Ishikawa (cell line): Measurements from ENCODE around the gene MYL6B.
A peak's percentile ranks its signal among the peaks of the same experiment; 100 is the strongest.

Source experiments
- CEBPB ChIP-seq: IDR thresholded peaks from 2 replicates; pipeline ENCODE4 v1.6.1; 2012
- CREB1 ChIP-seq: IDR thresholded peaks from 2 replicates; pipeline ENCODE4 v1.6.1; 2012; ENCODE audit warnings: low read depth
- EGR1 ChIP-seq: IDR thresholded peaks from 2 replicates; pipeline ENCODE4 v1.6.1; 2012
- EP300 ChIP-seq: IDR thresholded peaks from 2 replicates; pipeline ENCODE4 v1.6.1; 2012; ENCODE audit warnings: borderline replicate concordance
- FOXM1 ChIP-seq: IDR thresholded peaks from 2 replicates; pipeline ENCODE4 v1.6.1; 2012; ENCODE audit warnings: low read depth, borderline replicate concordance
- NFIC ChIP-seq: IDR thresholded peaks from 2 replicates; pipeline ENCODE4 v1.6.1; 2012
- RAD21 ChIP-seq: IDR thresholded peaks from 2 replicates; pipeline ENCODE4 v1.6.1; 2012; ENCODE audit warnings: low read depth
- TAF1 ChIP-seq: IDR thresholded peaks from 2 replicates; pipeline ENCODE4 v1.6.1; 2012; ENCODE audit warnings: low read depth, mild to moderate bottlenecking
- TCF12 ChIP-seq: IDR thresholded peaks from 2 replicates; pipeline ENCODE4 v1.6.1; 2012; ENCODE audit warnings: low read depth
- TEAD4 ChIP-seq: IDR thresholded peaks from 2 replicates; pipeline ENCODE4 v1.6.1; 2012
- YY1 ChIP-seq: IDR thresholded peaks from 2 replicates; pipeline ENCODE4 v1.6.1; 2012; ENCODE audit warnings: low read depth
- ZBTB7A ChIP-seq: IDR thresholded peaks from 2 replicates; pipeline ENCODE4 v1.6.1; 2012; ENCODE audit warnings: low read depth
- TF ChIP-seq, protein P1 (sequence below): IDR thresholded peaks from 2 replicates; pipeline ENCODE4 v1.6.1; 2012
- TF ChIP-seq, protein P2 (sequence below): IDR thresholded peaks from 2 replicates; pipeline ENCODE4 v1.6.1; 2012
- TF ChIP-seq, protein P3 (sequence below): IDR thresholded peaks from 2 replicates; pipeline ENCODE4 v1.6.1; 2012; ENCODE audit warnings: low read depth, mild to moderate bottlenecking

MYL6B gene

DNA sequence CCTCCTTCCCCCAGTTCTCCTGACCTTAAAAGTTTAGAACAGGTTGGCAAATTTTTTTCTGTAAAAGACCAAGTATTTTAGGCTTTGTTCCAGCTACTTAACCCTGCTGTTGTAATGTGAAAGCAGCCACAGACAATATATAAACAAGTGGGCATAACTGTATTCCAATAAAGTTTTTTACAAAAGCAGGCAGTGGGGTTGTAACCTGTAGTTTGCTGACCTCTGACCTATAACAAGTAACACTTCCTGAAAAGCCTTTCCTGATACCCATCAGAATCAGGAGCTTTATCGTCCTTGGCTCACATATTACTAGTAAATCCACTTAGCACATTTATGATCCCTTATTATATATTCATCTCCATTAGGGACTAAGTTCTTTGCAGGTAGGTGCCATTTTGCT lies 50.0 kb downstream of the MYL6B start:
- TF ChIP-seq RAD21 = no peak
- TF ChIP-seq EP300 = no peak
- no peak for TF ChIP-seq TAF1
- no peak for TF ChIP-seq YY1
- TF ChIP-seq FOXM1 = no peak
- TF ChIP-seq, protein P1, sequence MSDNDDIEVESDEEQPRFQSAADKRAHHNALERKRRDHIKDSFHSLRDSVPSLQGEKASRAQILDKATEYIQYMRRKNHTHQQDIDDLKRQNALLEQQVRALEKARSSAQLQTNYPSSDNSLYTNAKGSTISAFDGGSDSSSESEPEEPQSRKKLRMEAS = no peak
- no peak for TF ChIP-seq TCF12
- no peak for TF ChIP-seq ZBTB7A
- TF ChIP-seq EGR1 = no peak
- TF ChIP-seq, protein P2, sequence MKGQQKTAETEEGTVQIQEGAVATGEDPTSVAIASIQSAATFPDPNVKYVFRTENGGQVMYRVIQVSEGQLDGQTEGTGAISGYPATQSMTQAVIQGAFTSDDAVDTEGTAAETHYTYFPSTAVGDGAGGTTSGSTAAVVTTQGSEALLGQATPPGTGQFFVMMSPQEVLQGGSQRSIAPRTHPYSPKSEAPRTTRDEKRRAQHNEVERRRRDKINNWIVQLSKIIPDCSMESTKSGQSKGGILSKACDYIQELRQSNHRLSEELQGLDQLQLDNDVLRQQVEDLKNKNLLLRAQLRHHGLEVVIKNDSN = no peak
- no peak for TF ChIP-seq CREB1
- TF ChIP-seq, protein P3, sequence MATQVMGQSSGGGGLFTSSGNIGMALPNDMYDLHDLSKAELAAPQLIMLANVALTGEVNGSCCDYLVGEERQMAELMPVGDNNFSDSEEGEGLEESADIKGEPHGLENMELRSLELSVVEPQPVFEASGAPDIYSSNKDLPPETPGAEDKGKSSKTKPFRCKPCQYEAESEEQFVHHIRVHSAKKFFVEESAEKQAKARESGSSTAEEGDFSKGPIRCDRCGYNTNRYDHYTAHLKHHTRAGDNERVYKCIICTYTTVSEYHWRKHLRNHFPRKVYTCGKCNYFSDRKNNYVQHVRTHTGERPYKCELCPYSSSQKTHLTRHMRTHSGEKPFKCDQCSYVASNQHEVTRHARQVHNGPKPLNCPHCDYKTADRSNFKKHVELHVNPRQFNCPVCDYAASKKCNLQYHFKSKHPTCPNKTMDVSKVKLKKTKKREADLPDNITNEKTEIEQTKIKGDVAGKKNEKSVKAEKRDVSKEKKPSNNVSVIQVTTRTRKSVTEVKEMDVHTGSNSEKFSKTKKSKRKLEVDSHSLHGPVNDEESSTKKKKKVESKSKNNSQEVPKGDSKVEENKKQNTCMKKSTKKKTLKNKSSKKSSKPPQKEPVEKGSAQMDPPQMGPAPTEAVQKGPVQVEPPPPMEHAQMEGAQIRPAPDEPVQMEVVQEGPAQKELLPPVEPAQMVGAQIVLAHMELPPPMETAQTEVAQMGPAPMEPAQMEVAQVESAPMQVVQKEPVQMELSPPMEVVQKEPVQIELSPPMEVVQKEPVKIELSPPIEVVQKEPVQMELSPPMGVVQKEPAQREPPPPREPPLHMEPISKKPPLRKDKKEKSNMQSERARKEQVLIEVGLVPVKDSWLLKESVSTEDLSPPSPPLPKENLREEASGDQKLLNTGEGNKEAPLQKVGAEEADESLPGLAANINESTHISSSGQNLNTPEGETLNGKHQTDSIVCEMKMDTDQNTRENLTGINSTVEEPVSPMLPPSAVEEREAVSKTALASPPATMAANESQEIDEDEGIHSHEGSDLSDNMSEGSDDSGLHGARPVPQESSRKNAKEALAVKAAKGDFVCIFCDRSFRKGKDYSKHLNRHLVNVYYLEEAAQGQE = no peak
- TF ChIP-seq NFIC = no peak
- TF ChIP-seq CEBPB = no peak
- no peak for TF ChIP-seq TEAD4

DNA sequence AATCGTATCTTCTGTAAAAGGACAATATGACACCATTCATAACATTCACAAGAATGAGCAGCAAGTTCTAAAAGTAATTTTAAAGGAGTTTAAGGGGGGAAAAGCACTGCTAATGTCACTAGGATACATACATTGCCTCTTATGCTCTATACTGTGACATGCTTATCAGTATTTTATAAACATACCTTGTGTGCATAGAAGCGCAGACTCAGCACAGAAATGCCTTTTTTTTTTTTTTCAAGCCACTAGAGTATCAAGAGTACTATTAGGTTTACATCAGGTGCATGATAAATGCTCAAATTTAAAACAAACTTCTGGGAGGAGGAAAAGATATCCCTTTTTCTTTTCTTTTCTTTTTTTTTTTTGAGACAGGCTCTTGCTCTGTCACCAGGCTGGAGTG lies 50.5 kb downstream of the MYL6B start:
- no peak for TF ChIP-seq EP300
- TF ChIP-seq TCF12 = no peak
- no peak for TF ChIP-seq RAD21
- no peak for TF ChIP-seq TAF1
- TF ChIP-seq, protein P1 = no peak
- no peak for TF ChIP-seq FOXM1
- TF ChIP-seq ZBTB7A = no peak
- TF ChIP-seq, protein P3 = no peak

DNA sequence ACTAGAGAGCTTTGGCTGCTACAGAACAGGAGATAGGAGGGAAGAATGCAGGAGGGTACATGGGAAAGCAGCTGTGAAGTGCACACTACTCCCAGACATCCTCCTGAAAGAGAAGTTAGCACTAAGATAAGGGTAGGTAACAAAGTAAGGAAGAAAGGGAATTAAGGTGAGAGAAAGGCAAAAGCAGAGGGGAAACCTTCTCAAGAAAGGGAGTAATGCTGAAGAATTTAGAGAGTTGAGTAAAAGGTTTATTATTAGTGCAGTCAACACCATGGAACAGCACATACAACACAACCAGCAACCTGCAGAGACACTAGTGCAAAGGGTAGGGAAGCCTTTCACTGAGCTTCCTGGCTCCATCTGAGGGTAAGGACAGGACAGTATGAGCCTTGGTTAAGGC lies 51.9 kb downstream of the MYL6B start:
- TF ChIP-seq YY1 (no peak), ZBTB7A (no peak), CEBPB (no peak), CREB1 (no peak), EGR1 (no peak), TAF1 (no peak), NFIC (no peak)

DNA sequence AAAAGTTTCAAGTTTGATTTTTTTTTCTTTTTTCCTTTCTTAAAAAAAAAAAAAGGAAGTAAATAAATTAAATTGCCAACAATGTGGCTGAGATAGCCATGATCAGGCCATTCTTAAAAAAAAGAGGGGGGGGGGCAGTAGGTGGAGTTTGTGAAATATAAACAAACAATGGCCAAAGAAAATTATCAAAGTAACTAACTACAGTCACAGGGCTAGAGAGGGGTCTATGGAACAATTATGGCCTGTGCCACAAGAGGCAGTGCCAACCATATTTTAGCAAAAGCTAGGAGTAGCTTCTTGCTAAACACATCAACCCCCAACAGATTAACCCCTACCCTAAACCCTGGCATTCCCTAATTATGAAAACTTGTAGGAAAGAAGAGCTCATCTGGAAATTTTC lies 53.1 kb downstream of the MYL6B start:
- TF ChIP-seq FOXM1 (no peak), TCF12 (no peak), EP300 (no peak)

DNA sequence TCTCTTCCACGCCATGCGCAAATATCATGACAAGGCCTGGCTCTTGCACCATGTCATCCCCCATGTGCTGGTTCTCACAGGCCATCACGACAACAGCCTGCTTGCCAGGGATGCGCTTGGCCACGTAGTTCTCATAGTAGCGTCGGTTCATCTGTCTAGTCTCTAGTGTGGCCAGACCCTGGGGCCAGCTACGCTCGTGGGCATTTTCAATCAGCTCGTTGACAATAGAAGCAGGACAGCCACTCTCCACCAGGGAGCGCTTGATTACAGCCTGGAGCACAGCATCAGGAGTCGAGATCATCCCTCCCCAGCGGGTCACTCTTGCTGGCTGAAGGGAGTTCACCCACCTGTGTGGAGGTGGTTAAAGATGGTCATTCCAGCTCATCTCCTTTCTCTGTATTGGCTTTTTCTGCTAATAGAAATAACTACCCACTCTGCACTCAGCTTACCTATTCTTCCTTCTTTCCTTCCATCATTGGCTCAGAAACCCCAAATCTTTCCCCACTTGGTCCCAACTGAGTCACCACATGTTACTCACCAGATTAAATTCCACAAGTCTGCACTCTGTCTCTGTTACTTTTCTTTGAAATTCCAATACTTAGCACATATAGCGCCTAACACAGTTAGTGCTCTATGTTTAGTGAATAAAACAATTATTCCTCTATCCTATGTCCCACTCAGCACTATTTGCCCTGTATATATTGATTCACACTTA lies 54.2 kb downstream of the MYL6B start:
- TF ChIP-seq EP300 = no peak
- TF ChIP-seq RAD21 = peak; percentile 67
- TF ChIP-seq CREB1 = no peak
- TF ChIP-seq, protein P1 = no peak
- TF ChIP-seq TEAD4 = no peak
- TF ChIP-seq FOXM1 = no peak
